Measurements from ENCODE around the gene TCN2. TPM values are rescaled to one million over a fixed set of nuclear protein-coding genes. Genes with fewer than 3 reads are reported as not detected.
"Not testable (repeated sequence)": the region's sequence is repeated elsewhere in the genome, so short reads cannot be mapped to it uniquely, and the experiment has no call there.

Gene TCN2
- 3.5 TPM for total RNA-seq

DNA sequence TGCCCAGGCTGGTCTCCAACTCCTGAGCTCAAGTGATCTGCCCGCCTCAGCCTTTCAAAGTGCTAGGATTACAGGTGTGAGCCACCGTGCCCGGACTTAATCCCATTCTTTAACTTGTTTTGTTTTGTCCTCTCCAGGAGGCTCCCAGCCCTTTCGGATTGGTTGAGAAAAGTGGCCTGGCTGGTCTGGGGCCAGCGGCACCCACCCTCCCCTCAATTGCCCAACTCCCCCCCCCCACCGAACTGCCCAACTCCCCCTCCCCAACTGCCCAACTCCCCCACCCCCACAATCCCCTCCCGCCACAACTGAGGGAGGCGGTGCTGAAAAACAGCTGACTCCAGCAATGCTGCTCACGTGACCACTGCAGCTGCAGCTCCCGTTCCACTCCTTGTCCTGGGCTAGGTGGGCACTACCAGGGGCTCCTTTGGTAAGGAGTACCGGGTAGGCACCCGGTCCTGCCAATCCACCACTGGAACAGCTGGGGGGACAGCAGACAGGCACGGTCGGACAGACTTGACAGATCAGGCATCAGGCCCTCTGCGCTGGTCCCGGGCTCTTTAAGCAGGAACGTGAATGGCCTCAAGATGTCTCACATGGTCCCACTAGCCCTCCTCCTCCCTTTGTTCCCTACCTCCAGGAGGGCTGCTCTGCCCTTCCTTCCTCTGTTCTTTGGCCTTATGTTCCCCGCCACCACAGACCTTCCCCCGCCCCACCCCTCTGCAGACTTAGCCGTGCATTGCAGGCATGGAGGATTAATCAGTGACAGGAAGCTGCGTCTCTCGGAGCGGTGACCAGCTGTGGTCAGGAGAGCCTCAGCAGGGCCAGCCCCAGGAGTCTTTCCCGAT, at the start of gene TCN2:
Gene TCN2 (plus strand): TSS at position 720 of the 845 bp plus-strand sequence. CDS start 158 bp downstream, outside the sequence.
- ATAC-seq, result peak; percentile 59

DNA sequence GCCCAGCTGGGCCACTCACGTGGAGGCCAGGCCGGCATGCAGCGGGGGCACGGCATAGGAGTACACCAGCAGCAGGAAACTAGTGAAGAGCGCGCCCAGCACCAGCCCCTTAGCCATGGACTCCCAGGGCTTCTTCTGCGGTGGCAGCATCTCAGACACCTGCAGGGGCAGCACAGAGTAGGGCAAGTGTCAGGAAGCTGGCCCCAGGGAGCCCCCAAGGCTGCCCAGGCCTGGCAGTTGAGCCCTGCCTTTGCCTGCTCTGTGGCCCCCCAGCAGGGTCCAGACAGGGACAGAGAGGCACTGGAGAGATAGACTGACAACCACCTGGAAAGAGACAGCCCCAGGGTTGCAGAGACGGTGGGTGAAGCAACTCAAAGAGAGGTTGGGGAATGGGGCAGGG, 49.7 kb upstream of the TCN2 start:
- no peak for ATAC-seq

DNA sequence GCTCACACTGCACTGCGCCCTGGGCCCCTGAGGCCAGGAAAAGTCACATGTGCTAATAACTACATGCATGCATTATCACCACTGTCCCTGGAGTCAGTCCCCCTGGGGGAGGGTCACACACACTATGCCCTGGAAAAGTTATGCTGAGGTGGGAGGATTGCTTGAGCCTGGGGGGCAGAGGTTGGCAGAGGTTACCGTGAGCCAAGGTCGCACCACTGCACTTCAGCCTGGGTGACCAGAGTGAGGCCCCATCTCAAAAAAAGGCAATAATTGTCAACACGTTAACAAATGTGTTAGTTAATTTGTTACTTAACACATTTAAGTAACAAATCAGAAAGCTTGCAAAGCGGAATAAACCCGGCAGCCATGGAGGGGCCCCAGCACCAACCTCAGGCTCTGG, 47.1 kb upstream of the TCN2 start:
- no peak for ATAC-seq

DNA sequence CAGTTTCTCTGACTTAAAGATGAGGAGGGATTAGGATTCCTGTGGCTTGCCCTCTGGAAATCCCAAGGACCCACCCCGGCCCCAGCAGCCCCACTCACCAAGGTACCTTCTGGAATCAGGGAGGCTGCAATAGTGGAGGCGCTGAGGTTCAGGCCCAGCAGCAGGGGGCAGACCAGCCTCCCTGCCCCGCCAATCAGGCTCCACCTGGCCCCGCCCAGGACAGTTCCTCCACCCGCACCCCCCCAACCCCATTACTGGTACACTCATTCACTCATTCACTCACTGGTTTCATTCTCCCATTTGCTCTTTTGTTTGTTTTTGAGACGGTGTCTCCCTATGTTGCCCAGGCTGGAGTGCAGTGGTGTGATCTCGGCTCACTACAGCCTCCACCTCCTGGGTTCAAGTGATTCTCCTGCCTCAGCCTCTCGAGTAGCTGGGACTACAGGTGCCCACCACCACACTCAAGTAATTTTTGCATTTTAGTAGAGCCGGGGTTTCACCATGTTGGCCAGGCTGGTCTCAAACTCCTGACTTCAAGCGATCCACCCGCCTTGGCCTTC, 46.3 kb upstream of the TCN2 start:
- not testable (repeated sequence) for ATAC-seq

DNA sequence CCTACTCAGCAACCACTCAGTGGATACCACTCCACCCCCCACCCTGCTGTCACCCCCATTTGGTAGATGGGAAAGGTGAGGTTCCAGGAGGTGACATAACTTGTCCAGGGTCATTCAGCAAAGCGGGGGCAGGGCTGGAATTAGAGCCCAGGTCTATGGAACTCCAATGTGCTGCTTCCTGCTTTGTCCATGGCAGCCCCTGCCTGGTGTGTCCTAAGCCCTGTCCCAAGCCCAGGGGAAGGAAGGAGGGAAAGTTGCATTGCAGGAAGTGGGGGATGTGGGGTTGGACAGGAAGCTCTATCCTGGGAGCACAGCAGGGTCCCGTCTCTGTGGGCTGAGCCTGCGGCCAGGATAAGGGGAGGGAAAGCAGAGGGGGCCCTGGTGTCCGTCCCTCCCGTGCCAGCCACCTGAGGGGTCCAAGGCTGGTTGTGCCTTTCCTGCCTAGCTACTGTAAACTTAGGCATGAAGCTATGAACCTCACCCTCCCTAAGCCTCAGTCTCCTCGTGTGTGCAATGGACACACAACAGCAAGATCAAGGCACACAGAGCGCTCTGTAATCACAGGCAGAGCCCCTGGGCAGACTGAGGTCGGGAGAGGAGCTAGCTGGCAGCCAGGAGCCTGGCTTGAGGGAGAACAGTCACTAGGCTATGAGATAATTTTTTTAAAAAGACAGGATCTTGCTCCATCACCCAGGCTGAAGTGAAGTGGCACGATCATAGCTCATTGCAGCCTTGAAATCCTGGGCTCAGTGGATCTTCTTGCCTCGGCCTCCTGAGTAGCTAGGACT, 45.4 kb upstream of the TCN2 start:
- ATAC-seq, result no peak

DNA sequence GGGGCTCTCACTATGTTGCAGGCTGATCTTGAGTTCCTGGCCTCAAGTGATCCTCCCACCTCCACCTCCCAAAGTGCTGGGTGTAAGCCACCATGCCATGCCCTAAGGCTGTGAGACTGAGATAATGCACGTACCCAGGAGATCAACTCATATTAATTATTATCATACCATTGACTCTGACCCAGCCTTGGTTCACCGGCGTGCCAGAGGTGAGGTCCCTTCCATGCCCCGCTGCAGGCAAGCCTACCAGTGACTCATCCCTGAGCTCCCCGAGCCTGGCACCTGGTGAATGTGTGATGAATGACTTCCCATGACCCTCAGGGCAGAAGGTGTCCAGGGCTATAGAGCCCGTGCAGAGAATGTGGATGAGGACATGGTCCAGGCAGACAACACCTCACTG, 44.6 kb upstream of the TCN2 start:
- ATAC-seq, result peak; percentile 76

DNA sequence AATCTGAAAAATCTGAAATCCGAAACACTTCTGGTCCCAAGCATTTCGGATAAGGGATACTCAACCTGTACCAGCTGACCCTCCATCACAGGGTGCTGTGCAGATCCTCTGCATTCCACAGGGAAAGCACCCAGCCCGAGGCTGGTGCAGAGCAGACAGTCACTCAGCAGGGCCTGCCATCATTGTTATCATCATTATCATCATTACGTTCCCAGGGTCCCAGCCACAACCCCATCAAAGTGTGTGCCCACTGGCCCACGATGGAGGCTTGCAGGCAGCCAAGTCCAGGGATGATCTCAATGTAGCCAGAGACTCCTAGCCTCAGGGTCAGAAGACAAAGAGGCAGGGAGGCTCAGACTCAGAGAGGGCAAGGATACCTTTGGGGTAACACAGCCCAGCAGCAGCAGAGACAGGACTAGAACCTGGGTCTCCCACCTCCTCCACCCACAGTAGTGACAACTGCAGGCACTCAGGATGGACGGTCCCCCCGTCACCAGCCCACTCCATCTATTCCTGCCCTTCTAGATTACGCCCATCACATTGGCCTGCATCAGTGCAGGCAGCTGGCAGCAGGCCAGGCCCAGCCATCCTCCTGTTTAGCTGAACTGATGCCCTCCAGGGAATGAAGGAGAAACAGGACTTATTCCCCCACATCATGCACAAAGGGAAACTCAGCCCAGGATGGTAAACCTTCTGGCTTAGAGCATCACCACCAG, 42.8 kb upstream of the TCN2 start:
- no peak for ATAC-seq

DNA sequence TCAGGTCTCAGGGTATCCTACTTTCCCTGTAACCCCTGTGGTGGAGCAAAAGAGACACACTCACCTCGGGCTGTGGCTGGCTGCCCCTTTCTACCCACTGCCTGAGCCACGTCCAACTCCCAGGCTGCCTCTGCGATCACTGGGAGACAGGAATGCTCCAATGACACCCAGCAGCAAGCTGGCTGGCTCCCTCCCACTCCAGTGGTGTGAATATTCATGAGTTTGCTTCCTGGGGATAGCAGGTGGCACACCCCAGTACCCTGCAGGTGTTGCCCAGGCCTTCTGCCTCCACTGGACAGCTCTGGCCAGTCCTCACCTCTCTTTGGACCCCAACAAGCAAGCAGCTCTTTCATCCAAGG, 42.2 kb upstream of the TCN2 start:
- no peak for ATAC-seq

DNA sequence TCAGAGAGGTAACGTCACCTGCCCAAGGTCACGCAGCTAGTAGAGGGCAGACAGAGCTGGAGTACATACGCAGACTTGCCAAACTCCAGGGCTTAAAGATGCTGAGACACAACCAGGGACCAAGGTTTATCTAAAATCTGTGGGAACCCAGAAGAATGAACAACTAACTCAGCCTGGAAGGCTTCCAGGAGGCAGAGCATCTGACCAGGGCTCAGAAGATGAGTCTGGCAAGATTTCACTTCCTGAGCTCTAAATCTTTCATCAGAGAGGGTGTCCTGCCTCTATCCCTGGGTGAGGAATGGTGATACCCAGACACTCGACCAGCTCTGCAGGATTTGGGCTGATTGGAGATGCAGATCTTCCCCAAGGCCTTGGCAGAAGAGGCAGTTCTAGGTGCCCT, 41.6 kb upstream of the TCN2 start:
- ATAC-seq, result no peak

DNA sequence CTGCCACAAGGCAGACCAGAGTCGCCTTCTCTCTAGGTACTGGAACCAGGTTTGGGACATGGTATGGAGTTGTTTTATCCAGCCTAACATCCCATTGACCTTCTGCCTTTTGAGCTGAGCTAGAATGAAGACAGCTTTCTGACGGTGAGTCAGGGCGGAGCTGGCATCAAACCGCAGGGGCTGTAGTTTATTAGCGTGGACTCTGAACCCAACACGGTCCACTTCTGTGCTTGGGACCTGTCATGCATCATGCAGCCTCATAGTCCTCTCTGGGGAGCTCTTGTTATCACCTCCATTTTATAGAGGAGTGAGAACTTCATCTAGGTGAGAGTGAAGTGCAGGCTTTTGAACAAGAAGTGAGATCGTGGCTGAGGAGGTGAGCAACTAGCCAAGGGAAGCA, 40.8 kb upstream of the TCN2 start:
- ATAC-seq, result no peak

DNA sequence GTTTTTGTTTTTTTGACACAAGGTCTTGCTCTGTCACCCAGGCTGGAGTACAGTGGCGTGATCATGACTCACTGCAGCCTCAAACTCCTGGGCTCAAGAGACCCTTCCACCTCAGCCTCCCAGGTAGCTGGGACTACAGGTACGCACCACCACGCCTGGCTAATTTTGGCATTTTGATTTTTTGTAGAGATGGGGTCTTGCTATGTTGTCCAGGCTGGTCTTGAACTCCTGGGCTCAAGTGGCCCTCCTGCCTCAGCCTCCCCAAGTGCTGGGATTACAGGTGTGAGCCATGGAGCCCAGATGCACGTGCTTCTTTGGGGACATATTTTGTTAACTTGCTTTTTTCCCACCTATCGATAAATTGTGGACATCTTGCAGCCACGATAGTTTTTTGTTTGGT, 39.7 kb upstream of the TCN2 start:
- not testable (repeated sequence) for ATAC-seq

DNA sequence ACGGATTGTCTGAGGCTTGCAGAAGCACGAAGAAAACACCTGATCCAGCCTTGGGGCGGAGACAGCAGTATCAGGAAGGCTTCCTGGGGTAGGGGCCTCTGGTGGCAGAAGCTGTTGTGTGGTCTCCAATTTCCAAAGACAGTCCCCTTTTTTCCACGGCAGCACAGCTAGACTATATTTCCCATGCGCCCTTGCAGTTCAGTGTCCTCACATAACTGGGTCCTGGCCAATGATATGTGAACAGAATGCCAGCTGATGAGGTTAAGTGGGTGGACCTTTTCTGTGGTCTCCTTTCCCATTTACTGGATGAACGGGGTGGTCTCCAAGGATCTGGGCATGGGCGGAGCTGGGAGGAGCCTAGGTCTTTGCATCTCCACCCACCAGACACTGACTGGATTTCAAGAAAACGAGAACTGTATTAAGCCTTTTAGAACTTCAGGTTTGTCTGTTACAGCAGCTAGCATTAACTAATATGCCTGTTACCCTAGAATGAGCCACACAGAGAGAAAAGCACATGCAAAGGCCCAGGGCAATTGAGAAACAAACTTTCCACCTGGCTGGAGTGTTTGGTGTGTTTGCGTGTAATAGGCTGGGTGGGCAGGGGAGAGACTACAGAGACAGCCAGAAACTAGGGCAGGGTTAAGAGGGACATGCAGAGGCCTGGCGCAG, 38.7 kb upstream of the TCN2 start:
- ATAC-seq, result no peak

DNA sequence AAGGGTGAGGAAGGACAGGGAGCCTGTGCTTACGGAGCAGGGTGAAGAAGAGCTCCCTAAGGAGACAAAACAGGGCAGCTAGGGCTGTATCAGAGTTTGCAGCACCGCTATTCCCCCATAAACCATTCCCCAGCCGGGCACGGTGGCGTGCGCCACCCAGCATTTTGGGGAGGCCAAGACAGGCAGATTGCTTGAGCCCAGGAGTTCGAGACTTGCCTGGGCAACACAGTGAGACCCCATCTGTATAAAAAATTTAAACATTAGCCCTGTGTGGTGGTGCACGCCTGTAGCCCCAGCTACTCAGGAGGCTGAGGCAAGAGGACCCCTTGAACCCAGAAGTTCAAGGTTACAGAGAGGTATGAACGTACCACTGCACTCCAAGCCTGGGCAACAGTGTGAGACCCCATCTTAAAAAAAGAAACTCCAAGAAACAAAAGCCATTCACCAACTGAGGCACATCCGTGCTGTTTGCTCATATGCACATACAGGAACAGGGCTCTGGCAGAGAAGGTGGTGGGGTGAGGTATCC, 37.2 kb upstream of the TCN2 start:
- ATAC-seq, result no peak

DNA sequence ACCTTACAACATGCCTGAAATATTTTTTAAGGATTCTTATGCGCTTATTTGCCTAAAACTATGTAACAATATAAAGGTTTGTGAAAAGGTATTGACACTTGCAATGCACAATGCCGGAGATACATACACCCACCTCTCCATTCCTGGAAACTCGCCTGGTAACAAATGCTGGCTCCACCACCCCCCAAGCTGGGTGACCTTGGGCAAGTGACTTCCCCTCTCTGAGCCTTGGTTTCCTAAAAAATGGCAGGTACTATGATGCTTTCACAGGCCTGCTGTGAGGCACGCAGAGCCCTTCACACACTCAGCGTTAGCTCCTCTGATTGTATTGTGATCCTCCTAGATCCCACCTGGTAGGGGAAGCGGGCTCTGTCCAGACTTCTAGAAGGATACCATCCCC, 34.8 kb upstream of the TCN2 start:
- ATAC-seq, result no peak

DNA sequence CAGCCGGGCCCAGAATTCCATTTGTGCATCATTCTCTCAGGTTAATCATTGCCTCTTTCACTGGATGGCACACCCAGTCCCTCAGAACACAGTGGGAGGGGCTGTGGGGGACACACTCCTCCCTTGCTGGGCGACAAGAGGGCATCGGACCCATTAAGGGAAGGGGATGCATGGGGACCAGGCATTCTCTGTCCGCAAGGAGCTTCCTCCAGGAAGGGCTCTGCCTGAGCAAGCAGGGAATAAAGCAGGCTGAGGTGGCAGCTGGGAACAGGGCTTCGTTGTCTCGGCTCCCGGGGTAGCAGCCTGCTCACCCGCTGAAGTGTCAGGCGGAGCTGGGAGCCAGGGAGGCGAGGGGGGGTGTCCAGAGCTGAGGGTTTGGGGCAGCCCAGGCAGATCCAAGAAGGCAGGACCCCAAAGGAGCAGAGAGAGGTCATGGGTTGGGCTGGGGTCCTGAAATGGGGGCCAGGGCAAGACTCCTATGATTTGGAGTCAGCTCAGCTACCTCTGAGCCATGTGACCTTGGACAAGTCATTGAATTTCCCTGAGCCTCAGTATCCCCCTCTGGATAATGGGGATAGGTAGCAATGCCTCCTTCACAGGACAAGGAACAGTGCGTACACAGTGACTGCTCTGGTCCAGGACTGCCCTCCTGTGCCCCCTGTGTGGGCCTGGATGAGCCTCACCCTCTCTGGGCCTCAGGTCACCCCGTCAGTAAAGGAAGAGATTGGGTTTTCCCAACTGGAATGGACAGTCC, 34.0 kb upstream of the TCN2 start:
- no peak for ATAC-seq

DNA sequence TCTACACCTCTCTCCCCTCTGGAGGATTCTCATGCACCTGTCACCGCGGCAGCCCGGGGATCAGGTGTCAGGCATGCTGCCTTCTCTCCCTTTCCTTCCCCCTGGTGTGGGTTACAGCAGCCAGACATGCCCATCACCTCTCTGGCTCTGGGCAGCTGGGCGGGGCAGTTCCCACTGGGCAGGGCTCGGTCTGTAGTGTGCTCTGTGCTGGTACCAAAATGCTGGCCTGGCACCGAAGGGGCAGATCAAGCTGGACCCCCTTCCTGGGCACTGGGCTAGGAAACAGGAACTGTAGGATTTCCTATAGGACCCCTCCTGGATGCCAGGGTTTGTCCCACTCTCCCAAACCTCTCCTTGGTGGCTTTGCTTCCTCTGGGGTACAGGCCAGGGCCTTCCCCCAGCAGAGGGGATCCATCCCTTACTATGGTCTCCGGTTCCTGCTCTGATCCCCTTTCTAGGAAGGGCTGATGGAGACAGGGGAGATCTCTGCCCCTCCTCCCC, 33.3 kb upstream of the TCN2 start:
- no peak for ATAC-seq

DNA sequence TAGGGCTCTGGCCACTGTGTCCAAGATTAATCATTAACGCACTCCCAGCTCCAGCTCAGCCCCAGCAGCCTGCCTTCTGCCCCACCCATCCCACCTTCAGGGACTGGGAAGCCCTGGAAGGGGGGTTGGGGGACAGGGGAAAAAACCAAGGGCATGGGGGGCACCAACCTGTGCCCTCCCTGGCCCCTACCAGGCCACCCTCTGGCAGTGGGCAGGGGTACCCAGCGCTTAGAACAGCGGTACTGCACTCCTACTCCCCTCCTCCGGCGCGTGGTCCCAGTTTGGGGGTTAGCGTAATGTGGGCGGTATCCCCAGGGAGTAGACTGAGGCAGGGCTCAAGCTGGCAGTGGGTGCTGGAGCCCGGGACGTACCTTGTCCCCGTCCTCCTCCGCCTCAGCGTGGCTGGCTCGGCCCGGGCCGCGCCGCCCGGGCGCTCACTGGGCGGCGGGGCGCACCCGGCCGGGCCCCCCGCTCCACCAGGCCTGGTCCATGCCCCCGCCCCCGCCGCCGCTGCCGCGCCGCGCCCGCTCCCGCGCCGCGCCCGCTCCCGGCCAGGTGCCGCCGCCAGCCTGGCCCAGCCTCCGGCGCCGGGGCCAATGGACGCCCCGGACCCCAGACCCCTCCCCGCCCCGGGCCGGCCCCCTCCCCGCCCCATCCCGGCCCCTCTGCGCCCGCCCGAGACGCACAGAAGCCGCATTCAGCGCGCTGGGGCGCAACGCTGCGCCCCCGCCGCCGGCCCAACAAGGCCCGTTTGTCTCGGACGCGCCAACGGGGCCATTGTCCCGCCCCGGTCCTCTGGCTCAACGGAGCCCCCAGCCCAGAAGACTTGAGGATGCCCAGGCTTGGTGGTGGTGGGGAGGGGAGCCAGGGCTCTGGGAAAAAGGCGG, 32.6 kb upstream of the TCN2 start, which contains the start of gene GAL3ST1:
Gene GAL3ST1 (minus strand): TSS at position 571 of the 887 bp plus-strand sequence. CDS start 17,273 bp downstream, outside the sequence.
- peak; percentile 5 for ATAC-seq

DNA sequence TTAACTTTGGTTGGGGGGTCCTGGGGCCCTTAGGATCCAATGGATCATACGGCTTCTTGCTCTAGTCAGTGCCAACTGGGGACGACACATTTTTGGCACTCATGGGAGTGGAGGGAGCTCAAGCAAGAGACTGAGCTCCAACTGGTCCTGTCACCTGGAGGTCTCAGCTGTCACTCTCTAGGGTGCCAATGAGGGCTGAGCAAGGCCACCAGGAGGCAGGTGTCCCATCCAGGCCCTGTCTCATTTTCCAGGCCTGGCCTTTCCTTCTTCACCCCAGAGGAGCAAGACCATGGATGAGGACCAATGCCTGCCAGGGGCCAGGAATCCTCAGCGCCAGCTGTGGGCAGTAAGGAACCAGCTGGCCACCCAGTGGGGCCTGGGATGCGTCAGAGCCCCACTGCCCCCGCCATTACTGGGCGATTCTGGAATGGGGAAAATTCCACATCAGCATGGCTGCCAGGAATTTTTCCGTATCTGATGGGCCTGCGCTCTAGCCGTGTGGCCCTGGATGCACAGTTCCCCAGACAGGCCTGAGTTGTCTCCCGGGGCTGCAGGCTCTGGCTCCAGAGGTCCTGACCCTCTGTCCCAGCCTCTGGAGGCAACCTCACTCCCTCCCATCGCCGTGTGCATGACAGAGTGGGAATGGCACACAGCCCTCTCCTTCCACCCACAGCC, 31.8 kb upstream of the TCN2 start:
- ATAC-seq, result no peak

DNA sequence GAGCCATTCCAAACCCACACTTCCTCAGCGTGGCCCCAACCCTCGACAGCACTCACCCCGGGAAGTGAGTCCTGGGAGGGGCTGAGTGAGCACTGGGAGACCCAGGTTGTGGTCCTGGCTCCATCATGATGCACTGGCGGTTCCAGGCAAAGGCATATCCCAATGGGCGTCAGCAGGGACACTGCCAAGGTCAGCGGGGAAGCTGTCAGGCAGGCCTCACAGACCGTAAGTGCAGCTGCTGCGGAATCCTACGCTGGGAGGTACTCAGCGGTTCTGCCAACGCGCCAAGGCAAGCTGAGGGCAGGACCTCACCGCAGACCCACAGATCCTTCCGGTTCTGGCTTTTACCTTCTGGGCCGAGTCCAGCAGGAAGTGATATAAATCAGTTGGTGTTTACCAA, 31.1 kb upstream of the TCN2 start:
- ATAC-seq, result no peak

Data from esophagus mucosa (tissue), 1 donor.